Stimulated activated naive CD8-positive, alpha-beta T cell treated with anti-CD3 and anti-CD28 coated beads, Interleukin-15, amount 100 ng/mL, for 72 hours (primary cell): ENCODE data around the gene PDZD2.

ENCODE experiments used
- ATAC-seq: fragments of 150-1000 bp; cut with Tn5 transposase; 2 replicates; pipeline ENCODE4 v1.10.0; 2021; ENCODE audit warnings: mild to moderate bottlenecking, moderate library complexity
- DNase-seq, 2 donors: peaks; one replicate each; pipeline ENCODE4 v3.0.0; 2021 to 2022
- H3K27ac Mint-ChIP-seq, 2 donors: one replicate each; pipeline ENCODE4 v1.8.0; 2022; ENCODE audit warnings: mild to moderate bottlenecking in 2 of 2, mixed read lengths in 2 of 2, moderate library complexity in 2 of 2
- H3K27me3 Mint-ChIP-seq: one replicate; pipeline ENCODE4 v1.8.0; 2022; ENCODE audit warnings: mixed read lengths
- H3K4me1 Mint-ChIP-seq: one replicate; pipeline ENCODE4 v1.8.0; 2022; ENCODE audit warnings: mild to moderate bottlenecking, mixed read lengths
- H3K4me3 Mint-ChIP-seq, 2 donors: one replicate each; pipeline ENCODE4 v1.8.0; 2022; ENCODE audit warnings: mild to moderate bottlenecking in 2 of 2, mixed read lengths in 2 of 2, moderate library complexity in 1 of 2
- H3K9me3 Mint-ChIP-seq, 2 donors: one replicate each; pipeline ENCODE4 v1.8.0; 2022; ENCODE audit warnings: mixed read lengths in 2 of 2

The PDZD2 gene

DNA sequence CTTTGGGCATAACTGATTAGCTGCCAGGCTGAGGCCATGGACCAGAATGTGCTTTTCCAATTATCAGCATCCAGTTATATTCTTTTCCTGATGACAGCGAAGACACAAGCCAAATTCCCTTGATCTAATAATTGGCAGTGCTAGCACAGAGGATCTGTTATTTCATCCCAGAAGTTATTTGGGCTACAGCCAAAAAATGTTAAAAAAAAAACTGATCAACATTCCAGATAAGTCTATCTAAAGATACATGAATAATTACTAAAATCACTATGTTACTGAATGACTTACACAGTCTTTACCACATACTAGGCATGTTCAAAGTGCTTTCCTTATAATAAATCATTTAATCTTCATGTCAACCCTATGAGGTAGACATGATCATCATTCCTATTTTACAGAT is 13.5 kb upstream of the PDZD2 start:
- DNase-seq (no peak), ATAC-seq (no peak)
- Mint-ChIP-seq H3K4me1 (no peaks in the 10 kb centered on the region), H3K27me3 (peaks cover 20% of the 10 kb centered on the region), H3K27ac (no peak overlapping the region), H3K4me3 (no peak overlapping the region), H3K9me3 (no peaks in the 10 kb centered on the region)

- Mint-ChIP-seq H3K27me3 (peaks cover 25% of the 10 kb centered on the region), H3K9me3 (no peaks in the 10 kb centered on the region), H3K27ac (no peak overlapping the region), H3K4me1 (no peaks in the 10 kb centered on the region), H3K4me3 (no peak overlapping the region)
- no peak for DNase-seq
- no peak for ATAC-seq
Measured at GRCh38 chr5:31626156-31626555, 12.8 kb upstream of the PDZD2 start.

DNA sequence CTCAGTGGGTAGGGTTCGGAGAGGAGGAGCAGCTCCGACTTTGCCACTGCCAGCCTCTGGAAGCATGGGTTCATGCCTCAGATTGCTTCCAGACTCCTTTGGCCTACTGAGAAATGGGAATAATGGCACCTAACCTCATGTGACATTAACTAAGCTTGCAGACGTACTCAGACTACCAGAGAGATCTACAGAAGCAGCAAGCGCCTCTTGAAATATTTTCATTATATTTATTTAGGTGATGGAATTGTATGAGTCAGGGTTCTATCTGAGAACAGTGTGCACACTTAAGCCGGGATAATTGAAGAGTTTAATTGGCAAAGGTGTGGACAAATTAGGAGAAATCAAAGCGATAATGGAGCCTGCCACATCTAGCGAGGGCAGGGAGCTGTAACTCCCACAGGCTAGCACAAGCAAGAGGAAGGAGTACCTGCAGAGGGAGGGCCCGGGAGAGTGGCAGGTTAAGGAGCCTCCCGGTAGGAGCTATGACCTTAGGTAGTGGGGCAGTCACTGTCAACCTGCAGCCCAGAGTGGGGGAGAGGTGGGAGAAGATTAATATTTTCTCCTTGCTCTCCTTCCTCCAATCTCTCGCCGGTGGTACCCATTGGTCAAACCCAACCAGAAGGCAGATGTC is 12.2 kb upstream of the PDZD2 start:
- Mint-ChIP-seq H3K27me3 (peaks cover 25% of the 10 kb centered on the region), H3K4me3 (no peak overlapping the region), H3K4me1 (no peaks in the 10 kb centered on the region), H3K27ac (peak overlapping the region in 1 of 2 donors; percentile 42), H3K9me3 (no peaks in the 10 kb centered on the region)
- no peak for ATAC-seq
- no peak for DNase-seq

DNA sequence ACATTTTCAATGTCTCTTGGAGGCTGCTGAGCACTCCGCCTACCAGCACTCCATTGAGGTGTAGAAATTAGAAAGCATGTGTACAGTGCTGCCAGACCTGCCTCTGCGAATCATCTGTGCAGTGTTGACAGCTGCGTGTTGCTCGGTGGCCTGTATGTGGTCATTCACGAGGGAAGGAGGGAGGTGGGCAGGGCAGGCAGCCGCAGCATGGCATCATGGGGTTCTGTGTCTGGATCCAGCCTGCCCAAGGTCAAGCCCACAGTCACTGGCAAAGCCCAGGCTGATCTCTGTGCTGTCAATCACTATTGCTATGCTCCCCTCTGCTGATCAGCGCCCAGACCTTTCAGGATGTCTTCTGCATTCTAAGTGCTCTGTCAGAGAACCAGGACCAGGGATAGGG is 8.0 kb upstream of the PDZD2 start:
- no peak for ATAC-seq
- Mint-ChIP-seq H3K9me3 (no peaks in the 10 kb centered on the region), H3K4me1 (no peaks in the 10 kb centered on the region), H3K27me3 (peaks cover 30% of the 10 kb centered on the region), H3K27ac (no peak overlapping the region), H3K4me3 (no peak overlapping the region)
- no peak for DNase-seq

- DNase-seq (no peak), ATAC-seq (no peak)
- Mint-ChIP-seq H3K9me3 (no peaks in the 10 kb centered on the region), H3K4me3 (no peak overlapping the region), H3K4me1 (no peaks in the 10 kb centered on the region), H3K27me3 (peaks cover 33% of the 10 kb centered on the region), H3K27ac (no peak overlapping the region)
Measured at GRCh38 chr5:31632460-31632859, 6.5 kb upstream of the PDZD2 start.

- DNase-seq (no peak), ATAC-seq (no peak)
- no peak overlapping the region for H3K27ac Mint-ChIP-seq
- H3K4me3 Mint-ChIP-seq: no peak overlapping the region
- peaks cover 41% of the 10 kb centered on the region for H3K27me3 Mint-ChIP-seq
- H3K4me1 Mint-ChIP-seq: peaks cover 11% of the 10 kb centered on the region
- H3K9me3 Mint-ChIP-seq: no peaks in the 10 kb centered on the region
Measured at GRCh38 chr5:31635446-31635845, 3.5 kb upstream of the PDZD2 start.

GRCh38 chr5:31637851-31638250 is 1.1 kb upstream of the PDZD2 start:
- DNase-seq (no peak), ATAC-seq (no peak)
- H3K4me3 Mint-ChIP-seq: peak overlapping the region in 1 of 2 donors; percentile 34
- no peaks in the 10 kb centered on the region for H3K9me3 Mint-ChIP-seq
- H3K27ac Mint-ChIP-seq: no peak overlapping the region
- peaks cover 36% of the 10 kb centered on the region for H3K27me3 Mint-ChIP-seq
- peaks cover 11% of the 10 kb centered on the region for H3K4me1 Mint-ChIP-seq

- peak overlapping the region; percentile 83 to 87 for H3K4me3 Mint-ChIP-seq
- DNase-seq (no peak), ATAC-seq (peak; percentile 13)
- H3K9me3 Mint-ChIP-seq: no peaks in the 10 kb centered on the region
- peaks cover 11% of the 10 kb centered on the region for H3K4me1 Mint-ChIP-seq
- peak overlapping the region in 1 of 2 donors; percentile 78 for H3K27ac Mint-ChIP-seq
- peaks cover 31% of the 10 kb centered on the region for H3K27me3 Mint-ChIP-seq
Measured at GRCh38 chr5:31638345-31638744, 586 bp upstream of the PDZD2 start.

DNA sequence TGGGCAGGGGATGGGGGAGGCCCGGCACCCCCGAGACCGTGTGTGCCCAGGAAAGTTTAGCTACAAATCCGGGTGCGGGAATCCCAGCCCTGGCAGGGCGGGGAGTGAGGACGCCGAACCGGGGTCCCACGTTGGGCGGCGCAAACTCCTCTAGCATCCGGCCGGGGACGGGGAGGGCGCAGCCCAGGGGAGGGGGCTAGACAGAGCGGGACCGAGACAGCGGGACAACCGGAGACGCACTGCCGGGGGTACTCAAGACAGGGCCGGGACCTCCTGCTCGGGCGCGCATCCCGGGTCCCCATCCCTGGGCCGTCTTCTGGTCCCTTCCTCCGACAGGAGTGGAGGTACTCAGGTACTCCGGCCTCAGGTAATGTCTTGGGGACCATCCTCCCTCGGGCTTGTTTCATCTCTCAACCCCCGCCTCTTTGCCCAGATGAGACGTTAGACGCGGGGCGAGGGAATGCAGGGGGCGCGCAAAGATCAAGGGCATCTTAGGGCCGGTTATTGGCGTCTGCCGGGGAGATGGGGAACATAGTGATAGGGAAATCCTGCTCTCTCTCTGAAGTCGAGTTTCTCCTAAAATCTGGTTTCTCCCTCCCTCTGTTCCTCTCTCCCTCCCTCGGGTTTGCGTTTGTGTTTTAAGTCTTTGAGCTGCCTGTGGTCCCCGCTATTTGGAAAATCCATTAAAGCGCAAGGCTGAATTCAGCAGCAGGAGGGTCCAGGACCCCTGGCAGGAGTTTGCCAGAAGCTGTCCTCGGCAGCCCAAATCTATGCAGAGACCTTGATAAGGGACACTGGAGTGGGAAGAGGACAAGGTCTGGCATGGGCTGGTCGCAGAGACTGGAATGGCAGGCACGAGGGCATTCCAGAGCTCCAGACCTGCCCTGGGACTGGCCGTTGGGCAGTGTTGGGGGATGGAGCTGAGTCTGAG is 815 bp downstream of the PDZD2 start:
- Mint-ChIP-seq H3K27ac (no peak overlapping the region), H3K4me3 (peak overlapping the region; percentile 44 to 58), H3K27me3 (peaks cover 28% of the 10 kb centered on the region), H3K9me3 (no peaks in the 10 kb centered on the region), H3K4me1 (peaks cover 11% of the 10 kb centered on the region)
- DNase-seq (peak in 1 of 2 donors; percentile 5), ATAC-seq (peak; percentile 32)

DNA sequence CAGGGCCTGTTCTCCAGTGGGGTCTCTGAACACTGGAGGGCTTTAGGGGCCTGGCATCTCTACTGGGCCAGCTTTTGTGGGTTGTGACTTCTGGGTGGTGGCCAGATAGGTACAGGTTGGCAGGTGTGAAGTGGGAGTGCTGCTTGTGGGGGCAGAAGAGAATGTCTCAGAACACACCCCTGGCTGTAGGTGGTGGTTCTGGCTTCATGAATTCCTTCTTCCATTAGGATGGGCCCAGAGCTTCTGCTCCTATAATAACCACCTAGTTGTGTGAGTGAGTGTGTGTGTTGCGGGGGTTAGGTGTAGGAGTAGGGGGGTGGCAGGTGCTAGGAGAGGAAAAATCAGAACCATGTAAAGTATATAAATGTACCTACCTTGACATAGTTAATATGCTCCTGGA is 1.6 kb downstream of the PDZD2 start:
- no peak for ATAC-seq
- no peak for DNase-seq
- H3K27me3 Mint-ChIP-seq: peaks cover 28% of the 10 kb centered on the region
- no peaks in the 10 kb centered on the region for H3K9me3 Mint-ChIP-seq
- H3K4me3 Mint-ChIP-seq: no peak overlapping the region
- no peak overlapping the region for H3K27ac Mint-ChIP-seq
- H3K4me1 Mint-ChIP-seq: peaks cover 11% of the 10 kb centered on the region

DNA sequence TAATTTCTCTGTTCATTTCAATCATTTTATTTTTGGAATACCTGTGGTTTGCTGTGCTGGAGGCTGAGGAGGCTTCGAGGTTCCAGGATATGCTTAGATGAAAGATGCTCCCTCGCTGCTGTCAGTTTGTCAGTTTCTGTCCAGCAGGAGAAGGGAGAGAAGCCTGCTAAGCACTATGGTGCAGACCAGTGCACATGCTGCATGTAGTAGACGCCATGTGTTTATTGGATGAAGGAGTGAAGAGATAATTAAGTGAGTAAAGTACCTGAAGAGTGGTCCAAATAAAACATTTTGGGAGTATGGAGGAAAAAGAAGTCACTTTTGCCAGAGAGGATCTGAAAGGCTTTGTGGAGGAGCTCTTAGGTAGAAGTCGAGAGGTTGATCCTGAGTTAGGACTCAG is 2.1 kb downstream of the PDZD2 start:
- Mint-ChIP-seq H3K27me3 (peaks cover 25% of the 10 kb centered on the region), H3K9me3 (no peaks in the 10 kb centered on the region), H3K27ac (no peak overlapping the region), H3K4me3 (no peak overlapping the region), H3K4me1 (peaks cover 11% of the 10 kb centered on the region)
- ATAC-seq (no peak), DNase-seq (no peak)

- no peak overlapping the region for H3K27ac Mint-ChIP-seq
- ATAC-seq: no peak
- no peaks in the 10 kb centered on the region for H3K9me3 Mint-ChIP-seq
- H3K4me3 Mint-ChIP-seq: no peak overlapping the region
- no peak for DNase-seq
- peaks cover 20% of the 10 kb centered on the region for H3K27me3 Mint-ChIP-seq
- peaks cover 11% of the 10 kb centered on the region for H3K4me1 Mint-ChIP-seq
Measured at GRCh38 chr5:31641575-31641974, 2.6 kb downstream of the PDZD2 start.

DNA sequence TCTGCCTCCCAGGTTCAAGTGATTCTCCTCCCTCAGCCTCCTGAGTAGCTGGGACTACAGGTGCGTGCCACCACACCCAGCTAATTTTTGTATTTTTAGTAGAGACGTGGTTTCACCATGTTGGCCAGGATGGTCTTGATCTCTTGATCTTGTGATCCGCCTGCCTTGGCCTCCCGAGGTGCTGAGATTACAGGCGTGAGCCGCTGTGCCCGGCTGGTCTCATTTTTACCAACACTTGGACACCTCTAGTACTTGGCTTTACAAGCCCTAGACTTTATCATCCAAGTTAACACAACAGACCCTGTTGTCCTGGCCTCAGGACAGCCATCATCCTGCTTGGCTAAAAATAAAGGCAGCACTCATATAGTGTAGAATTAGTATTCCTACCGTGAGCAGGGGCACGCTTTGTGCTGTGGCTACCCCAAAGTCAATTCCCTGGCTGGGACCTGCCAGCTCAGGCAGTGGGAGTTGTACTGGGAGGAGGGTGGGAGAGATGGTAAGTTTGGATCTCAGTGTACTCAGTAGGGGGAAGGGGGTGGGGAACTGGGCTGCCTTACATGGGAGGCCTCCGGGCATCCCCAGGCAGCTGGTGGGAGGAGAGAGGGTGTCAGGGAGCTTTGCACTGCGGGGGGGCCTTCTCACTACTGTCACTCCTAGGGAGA is 6.6 kb downstream of the PDZD2 start:
- Mint-ChIP-seq H3K27me3 (peaks cover 10% of the 10 kb centered on the region), H3K4me1 (no peaks in the 10 kb centered on the region), H3K27ac (no peak overlapping the region), H3K9me3 (no peaks in the 10 kb centered on the region), H3K4me3 (no peak overlapping the region)
- ATAC-seq: peak; percentile 41
- no peak for DNase-seq

DNA sequence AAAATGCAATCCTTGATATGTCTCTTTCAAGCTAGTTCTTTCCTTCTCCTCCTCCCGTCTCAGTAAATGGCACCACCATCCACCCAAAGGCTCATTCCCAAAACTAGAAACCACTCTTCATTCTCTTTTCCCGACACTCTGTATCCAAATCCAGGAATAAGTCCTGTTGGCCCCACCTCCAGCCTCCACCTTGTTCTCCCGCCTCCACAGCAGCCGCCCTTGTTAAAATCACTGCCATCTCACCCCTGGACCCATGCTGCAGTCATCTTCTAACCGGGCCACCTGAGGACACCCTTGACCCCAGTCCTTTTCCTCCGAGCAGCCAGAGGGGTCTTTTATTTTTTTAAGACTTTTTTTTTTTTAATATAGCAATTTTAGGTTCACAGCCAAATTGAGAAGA is 9.4 kb downstream of the PDZD2 start:
- no peak overlapping the region for H3K27ac Mint-ChIP-seq
- no peaks in the 10 kb centered on the region for H3K9me3 Mint-ChIP-seq
- no peaks in the 10 kb centered on the region for H3K4me1 Mint-ChIP-seq
- no peak for DNase-seq
- H3K27me3 Mint-ChIP-seq: peaks cover 10% of the 10 kb centered on the region
- no peak overlapping the region for H3K4me3 Mint-ChIP-seq
- ATAC-seq: no peak

DNA sequence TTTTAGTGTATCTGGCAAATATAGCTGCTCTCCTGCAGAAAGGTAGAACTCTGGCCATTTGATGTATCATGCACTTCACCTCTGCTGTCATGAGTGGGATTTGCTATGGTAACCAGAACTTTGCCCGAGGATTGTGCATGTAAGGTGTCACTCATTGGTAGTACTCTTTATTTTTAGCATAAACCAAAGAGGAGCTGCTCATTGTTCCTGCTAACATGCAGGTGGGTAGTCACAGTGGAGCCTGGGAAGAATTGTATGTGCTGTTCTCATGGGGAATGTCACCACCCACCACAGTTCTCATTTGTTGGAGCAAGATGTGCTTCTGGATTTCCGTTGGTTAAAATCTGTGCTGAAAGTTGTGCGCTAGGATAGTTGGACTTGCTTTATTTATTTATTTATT is 12.3 kb downstream of the PDZD2 start:
- Mint-ChIP-seq H3K27ac (no peak overlapping the region), H3K4me1 (no peaks in the 10 kb centered on the region), H3K9me3 (no peaks in the 10 kb centered on the region), H3K4me3 (no peak overlapping the region), H3K27me3 (peaks cover 30% of the 10 kb centered on the region)
- no peak for ATAC-seq
- no peak for DNase-seq

- DNase-seq: no peak
- H3K9me3 Mint-ChIP-seq: no peaks in the 10 kb centered on the region
- peaks cover 36% of the 10 kb centered on the region for H3K27me3 Mint-ChIP-seq
- no peak overlapping the region for H3K4me3 Mint-ChIP-seq
- H3K4me1 Mint-ChIP-seq: no peaks in the 10 kb centered on the region
- H3K27ac Mint-ChIP-seq: no peak overlapping the region
- ATAC-seq: no peak
Measured at GRCh38 chr5:31655491-31655890, 16.6 kb downstream of the PDZD2 start.
